Right renal cortex interstitium (tissue), 3 donors: ENCODE measurements around the gene AMZ1. TPM values are rescaled to one million over a fixed set of nuclear protein-coding genes. Genes with fewer than 3 reads are reported as not detected.

ENCODE experiments used
- DNase-seq, 3 donors: peaks; one replicate each; pipeline ENCODE4 v3.0.0-alpha.2; 2013; ENCODE audit warnings: low read depth in 3 of 3, low spot score in 2 of 3
- polyA plus RNA-seq, 3 donors: library from polyadenylated mRNA; unstranded; fragments of 120-200 nt; gene quantifications; one replicate each; pipeline ENCODE4 v1.2.1, GENCODE V29; 2013; ENCODE audit not compliant: insufficient read length in 3 of 3

The AMZ1 gene, protein sequence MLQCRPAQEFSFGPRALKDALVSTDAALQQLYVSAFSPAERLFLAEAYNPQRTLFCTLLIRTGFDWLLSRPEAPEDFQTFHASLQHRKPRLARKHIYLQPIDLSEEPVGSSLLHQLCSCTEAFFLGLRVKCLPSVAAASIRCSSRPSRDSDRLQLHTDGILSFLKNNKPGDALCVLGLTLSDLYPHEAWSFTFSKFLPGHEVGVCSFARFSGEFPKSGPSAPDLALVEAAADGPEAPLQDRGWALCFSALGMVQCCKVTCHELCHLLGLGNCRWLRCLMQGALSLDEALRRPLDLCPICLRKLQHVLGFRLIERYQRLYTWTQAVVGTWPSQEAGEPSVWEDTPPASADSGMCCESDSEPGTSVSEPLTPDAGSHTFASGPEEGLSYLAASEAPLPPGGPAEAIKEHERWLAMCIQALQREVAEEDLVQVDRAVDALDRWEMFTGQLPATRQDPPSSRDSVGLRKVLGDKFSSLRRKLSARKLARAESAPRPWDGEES
- polyA plus RNA-seq: under 1 TPM; 0.08 to 0.29 (median 0.27) TPM

DNA sequence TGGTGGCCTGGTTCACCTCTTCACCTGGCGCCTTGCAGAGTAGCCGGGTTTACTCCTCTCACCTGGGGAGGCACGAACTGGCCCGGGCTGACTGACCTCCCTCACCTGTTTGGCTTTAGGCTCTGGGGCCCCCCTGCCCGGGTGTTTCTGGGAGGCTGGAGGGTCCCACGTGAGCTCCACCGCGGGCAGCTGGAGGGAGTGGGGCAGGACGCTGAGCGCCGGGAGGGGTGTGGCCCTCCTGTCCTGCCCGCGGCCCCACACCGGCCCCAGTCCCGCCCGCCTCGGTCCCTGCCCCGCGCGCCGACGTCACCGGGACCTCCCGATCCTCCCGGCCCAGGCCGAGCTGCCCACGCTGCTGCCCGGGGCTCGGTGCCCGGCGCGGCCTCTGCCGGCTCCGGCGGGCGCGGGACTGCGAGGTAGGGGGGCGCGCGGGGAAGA is at the start of gene AMZ1:
TSS of gene AMZ1 (plus strand) at position 322 of the 438 bp plus-strand sequence. CDS start 12,250 bp downstream, outside the sequence.
- DNase-seq: no peak

DNA sequence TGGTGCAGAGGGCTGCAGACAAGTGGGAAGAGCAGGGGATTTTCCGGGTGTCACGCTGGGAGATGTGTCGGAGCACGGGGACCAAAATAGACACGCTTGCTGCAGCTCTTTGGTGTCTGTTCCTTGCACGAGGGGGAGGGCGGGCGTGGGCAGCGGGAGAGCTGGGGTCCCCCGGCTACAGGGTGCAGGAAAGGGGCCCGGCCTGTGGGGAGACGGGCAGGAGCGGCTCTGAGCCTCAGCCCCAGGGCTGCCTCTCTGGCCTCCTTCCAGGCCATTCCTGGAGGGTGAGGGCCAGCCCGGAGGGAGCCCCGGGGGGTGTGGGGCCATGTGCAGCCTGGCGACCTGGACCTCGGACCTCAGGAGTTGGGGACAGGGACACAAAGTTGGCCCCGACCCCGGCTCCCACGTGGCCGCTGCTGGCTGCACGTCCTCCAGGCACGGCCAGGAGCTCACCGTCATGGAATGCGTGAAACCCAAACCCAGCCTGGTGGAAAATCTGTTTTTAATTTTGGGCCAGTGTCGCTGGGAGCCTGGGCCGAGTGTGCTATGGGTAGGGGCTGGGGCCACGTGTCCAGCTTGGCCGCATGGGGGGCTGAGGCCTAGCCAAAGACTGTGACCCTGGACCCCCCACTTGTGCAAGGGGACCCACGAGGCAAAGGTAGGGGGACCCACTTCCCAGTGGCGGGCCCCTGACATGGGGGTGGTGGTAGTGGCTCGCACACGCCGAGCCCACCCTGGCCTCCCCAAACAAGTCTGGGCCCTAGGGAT is 49.6 kb upstream of the AMZ1 start:
- no peak for DNase-seq

DNA sequence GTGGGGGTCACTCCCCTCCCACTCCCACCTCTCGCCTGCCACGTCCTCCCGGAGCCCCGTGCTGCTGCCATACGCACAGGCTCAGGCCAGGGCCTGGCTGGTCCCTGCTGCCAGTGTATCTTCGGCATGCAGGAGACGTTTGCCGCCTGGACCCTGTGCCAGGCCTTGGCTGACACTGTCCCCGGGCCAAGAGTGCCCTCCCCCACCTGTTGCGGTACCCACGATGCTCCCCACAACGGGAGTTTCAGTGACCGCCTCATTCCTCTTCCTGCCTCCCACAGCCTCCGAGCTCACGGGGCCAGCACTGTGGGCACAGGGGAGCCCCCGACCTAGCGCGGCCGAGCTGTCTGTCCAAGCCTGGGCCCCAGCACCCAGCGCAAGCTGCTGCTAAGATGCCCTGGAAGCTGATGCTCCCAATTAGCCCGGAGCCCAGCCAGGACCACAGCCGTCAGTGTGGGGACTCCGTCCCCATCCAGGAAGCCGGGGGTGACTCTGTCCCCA is 48.8 kb upstream of the AMZ1 start:
- DNase-seq: no peak

DNA sequence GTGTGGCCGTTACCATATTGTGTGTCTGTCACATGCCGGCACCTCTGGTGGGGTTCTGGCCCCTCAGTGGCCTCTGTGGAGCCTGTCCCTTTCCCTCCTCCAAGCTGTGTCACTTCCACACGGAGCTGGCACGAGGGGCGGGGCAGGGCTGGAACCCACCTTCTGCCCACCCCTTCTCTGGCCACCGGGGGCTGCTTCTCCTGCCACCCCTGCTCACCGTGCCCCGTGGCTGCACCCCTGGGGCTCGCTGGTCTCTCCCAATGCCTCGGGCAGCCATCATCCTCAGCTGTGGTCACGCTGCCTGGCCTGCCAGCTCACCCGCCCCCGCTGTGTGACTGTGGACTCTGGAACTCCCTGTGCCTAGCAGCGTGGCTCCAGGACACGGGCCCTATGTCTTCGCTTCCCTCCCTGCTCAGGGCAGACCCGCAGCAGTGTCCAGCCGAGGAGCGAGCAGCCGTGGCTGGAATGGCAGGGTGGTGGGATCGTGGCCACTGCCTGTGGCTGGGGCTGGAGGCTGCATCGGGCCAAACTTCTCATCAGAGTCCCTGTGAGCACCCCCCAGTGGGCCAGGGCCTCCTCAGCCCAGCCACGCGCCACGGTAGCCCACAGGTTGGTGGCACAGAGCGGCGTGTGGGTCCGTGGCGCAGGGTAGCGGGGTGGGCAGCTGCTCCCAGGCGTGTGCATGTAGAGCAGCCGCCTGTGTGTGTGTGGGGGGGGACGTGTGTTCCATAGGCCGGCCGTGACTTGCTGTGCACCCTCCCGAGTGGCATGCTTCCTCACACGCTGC is 48.1 kb upstream of the AMZ1 start:
- no peak for DNase-seq

DNA sequence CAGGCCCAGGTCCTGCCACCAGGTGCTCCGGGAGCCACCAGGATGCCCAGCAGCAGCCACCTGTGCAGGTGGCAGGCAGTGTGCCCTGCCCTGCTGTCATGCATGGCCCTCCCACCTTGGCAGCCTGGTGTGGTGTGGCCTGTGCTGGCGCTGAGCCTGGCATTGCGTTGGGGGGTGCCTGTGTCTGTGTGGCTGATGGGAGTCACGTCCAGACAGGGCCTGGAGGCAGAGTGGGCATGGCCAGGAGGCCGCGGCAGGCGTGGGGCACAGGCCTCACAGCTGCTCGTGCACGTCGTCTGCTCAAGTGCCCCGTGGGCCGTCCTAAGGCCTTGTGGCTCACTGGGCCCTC is 47.5 kb upstream of the AMZ1 start:
- DNase-seq: no peak

DNA sequence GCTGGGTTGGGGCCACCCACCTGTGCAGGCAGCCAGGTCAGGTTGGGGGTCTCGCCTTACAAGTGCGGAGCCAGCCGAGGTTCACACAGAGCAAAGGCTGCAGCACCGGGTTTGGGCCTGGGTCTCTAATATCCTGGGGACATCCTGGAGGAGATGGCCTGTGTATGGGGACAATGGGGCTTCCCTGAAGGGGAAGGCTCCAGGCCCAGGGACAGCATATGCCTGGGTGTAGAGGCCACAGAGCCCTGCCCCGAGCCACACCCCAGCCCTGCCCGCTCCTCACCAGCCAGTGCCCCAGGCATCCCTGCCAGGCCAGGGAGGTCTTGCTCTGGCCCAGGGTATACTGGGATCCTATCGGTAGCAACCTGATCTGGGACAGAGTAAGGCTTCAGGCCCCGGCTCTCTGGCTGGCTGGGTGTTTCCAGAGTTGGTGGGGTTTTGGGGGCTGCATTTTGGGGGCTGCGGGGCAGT is 47.1 kb upstream of the AMZ1 start:
- no peak for DNase-seq

DNA sequence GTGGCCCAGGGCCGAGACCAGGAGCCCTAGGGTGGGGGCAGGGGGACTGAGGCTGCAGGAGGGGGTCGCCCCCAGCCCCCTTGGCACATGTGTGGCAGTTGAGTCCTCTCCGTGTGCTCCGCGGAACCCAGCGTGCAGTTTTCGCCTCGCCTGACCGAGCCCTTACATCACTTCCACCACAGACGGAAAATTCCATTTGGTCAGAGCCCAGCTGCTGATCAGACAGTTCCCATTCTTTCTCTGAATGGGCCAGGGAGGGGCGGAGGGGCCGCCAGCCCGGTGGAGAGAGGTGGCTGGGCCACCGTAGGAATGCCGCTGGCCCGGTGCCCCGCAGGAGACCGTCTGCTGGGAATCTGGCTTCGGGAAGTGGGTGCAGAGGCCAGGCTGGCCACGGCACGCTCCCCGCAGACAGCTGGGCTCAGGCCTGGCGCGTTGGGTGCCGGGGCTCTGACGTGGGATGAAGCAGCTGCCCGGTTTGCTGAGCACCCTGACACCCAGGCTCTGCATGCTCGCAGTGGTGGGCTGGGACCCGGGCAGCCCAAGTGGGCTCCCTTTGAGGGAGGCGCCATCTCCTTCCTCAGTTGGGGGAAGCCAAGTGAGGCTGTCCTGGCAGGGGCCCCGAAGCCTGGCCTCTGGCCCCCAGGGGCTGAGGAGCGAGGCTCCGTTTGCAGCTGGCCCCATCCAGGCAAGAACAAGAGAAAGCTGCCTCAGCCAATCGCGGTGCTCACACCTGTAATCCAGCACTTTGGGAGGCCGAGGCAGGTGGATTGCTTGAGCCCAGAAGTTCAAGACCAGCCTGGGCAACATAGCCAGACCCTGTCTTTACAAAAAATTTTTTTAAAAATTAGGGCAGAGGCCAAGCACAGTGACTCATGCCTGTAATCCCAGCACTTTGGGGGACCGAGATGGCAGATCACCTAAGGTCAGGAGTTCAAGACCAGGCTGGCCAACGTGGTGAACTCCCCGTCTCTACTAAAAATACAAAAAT is 46.3 kb upstream of the AMZ1 start:
- DNase-seq: peak in 2 of 3 donors; percentile 83 to 87

DNA sequence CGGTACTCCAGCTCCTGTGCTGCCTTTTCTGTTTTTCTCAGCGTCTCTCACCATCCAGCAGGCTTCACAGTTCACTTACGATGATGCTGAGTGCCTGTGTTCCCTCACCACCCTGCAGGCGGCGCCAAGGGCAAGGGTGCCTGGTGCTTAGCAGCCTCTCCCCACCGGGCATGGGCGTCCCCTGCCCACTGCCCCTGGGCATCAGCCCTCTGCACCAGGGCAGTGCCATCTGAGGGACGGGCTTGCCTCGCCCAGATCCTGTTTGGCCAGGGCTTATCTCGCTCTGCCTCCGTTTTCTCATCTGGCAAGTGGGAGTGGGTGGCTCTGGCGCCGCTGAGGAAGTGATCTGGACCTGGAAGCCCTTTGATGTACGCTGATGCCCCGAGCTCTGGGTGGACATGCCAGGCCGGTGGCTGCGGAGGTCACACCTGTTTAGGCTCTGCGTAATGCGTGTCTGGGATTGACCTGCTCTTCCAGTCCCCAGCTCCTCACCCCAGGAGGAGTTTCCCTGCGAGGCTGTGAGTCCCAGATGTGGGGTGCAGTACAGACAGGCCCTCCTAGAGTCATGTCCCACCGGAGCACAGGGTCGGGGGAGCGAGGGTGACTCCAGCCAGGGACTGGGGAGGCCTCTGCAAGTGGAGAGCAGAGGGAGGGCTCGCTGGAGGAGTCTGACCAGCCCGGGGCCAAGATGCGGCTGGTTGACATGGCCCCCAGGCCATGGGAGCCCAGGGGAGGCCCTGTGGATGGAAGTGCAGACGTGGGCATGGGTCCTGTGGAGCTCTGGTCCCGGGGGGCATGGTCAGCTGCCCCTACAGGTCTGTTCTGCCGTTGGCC is 44.4 kb upstream of the AMZ1 start:
- DNase-seq: no peak

DNA sequence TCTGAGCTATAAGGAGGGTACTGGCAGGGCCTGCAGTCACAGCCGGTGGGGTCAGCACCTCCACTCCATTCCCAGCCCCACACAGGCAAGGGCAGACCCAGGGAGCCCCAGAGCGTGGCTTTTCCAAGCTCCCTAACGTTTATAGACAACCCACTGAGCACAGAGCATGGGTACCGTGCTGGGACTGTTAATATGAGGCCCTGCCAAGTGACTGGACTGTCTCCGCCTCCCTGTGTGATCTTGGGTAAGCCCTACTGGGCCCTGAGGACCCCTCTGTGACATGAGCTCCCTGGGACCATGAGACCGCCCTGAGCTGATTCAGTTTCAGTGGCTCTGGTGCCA is 43.8 kb upstream of the AMZ1 start:
- DNase-seq: no peak

DNA sequence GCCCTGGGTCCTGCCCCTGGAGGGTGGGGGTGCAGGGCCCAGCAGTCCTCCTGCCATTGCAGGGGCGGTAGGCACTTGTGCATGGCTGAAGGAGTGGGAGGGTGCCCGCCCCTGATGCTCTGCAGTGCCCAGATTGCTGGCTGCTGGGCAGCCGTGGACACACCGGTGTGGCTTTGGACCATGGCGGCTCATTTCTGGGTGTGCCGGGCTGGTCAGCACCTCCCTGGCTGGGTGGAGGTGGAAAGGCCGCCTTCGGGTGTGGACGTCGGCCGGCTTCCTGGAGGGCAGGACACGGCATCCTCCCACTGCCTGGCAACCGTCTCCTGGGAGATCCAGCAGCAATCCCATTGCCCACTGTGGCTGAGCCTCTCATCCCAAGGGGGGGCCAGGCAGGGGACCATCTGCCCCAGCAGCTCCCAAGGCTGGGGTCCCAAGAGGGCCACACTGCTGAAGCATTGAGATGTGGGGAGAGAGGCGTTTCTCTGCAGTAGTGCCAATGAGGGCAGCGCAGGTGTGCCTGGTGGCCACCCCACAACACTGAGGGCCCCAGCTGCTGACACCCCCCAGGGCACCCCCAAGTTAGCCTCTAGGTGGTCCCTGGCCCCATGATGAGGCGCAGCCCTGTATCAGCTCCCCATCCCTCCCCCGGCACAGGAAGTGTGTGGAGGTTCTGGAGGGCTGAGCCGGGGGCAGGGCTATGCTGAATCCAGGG is 43.3 kb upstream of the AMZ1 start:
- no peak for DNase-seq

DNA sequence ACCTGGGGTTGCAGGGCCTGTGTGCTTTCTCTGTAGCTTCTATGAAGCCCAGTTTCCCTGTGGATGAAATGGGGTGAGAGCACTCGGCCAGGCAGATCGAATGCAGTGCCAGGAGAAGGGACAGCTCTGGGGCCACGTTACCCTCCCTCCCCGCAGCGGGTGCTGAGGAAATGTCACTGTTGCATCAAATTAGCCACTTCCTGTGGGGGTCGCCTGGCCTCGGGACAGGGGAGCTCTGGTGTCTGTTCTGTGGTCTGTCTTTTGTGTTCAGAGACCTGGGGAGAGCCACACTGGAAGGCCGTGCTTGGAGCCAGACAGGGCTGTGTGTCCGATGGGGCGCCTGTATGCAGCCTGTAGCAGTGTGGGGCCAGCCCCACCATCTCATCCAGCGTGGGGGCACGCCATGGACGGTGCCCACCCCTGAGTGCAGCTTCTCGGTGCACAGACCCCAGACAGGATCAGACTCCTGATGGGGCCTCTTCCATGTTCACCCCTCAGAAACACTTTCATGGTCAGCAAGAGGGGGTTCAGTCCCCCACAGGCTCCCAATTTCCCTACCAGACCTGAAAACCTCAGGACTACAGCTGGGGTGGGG is 42.6 kb upstream of the AMZ1 start:
- no peak for DNase-seq

DNA sequence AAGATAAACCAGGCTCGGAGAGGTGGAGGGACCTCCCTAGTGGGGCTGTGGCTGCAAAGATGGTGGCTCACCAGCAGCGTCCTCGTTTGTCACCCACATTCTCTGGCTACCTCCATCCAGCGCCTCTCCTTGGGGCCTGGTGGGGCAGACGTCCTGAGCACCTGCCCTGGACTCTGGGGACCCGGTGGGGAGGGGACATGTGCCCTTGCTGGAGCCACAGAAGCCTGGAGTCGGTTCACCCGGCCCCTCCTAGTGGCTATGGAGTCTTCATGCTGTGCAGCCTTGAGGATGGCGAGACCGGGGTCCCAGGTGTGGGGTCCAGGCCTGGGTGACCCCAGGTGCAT is 41.7 kb upstream of the AMZ1 start:
- DNase-seq: no peak

DNA sequence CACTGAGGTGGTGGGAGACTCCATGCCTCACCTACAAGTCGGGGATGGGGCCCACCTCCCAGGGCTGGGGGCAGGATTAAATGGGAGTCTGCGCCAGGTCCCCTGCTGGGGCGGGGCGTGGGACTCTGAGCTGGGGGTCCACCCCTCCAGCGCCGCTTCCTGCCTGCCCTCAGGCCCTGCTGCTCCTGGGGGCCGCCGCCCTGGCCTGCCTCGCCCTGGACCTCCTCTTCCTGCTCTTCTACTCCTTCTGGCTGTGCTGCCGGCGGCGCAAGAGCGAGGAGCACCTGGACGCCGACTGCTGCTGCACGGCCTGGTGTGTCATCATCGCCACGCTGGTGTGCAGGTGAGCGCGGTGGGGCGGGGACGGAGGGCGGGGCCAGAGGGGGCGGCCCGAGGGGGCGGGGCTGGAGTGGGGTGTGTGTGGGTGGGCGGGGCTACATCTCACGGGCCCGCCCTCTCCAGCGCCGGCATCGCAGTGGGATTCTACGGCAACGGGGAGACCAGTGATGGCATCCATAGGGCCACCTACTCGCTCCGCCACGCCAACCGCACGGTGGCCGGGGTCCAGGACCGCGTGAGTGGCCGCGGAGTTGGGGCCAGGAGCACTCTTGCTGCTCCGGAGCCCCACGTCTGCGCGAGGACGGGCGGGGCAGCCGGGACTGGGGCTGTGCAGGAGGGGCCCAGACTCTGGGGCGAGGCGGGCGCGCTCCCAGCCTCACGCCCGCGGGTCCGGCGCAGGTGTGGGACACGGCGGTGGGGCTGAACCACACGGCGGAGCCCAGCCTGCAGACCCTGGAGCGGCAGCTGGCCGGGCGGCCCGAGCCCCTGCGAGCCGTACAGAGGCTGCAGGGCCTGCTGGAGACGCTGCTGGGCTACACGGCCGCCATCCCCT is 41.1 kb upstream of the AMZ1 start:
- no peak for DNase-seq

DNA sequence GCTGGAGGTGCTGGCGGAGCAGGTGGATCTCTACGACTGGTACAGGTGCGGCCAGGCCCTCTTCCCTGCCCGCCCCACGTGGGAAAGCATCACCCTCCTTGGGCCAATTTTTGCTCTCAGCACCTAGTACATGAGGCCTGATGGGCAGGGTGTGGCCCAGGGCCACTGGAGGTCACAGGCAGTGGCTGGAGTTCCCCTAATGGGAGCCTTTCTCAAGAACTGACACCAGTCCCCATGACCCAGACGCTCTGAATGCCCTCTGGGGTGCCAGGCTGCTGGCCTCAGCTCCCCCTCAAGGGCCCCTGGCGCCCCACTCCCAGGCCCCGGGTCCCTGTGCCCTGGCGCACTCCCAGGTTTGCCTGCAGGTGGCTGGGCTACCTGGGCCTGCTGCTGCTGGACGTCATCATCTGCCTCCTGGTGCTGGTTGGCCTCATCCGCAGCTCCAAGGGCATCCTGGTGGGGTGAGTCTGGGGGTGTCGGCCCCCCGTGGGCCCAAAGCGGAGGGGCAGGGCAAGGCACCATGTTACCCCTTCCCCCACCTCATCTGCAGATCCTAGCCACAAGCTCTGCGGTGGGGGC is 40.3 kb upstream of the AMZ1 start:
- DNase-seq: no peak

DNA sequence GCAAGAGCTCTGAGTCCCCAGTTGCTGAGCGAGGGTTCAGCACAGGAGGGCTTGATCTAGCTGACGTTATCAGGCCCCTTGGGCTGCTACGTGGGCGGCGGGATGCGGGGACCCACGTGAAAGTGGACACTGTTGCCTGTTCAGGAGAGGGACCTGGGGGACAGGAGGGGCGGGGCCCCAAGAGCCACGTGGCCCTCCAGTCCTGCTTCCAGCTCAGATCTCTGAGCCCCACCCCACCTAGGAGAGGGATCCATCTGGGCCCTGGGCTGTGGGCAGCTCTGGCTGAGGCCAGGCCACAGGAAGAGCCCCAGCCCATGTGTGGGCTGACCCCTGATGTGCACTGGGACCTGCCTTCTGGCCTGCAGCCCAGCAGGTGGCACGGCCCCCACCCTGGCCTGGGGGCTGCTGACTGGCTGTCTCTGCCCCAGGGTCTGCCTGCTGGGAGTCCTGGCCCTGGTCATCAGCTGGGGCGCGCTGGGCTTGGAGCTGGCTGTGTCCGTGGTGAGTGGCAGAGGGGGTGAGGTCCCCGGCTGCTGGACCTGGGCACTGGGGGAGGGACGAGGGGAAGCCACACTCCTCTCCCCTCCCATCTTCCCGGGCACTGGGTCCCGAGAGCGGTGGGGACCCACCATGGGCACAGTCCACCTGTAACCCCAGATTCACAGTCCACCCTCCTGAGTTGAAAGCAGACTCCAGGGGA is 38.7 kb upstream of the AMZ1 start:
- DNase-seq: no peak

DNA sequence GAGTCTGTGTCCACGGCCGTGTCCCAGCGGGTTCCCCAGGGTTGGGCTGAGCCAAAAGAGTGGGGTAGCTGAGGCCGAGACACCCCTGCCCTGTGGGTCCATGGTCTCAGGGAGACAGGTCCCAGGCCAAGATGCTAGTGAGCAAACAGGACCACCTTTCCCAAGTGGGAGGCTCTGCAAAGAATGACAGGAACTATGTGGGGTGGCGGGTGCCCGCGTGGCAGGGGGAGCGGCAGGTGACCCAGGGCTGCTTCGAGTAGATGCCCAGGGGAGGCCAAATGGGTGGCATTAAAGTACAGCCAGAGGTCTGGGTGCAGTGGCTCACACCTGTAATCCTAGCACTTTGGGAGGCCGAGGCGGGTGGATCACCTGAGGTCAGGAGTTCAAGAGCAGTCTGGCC is 38.0 kb upstream of the AMZ1 start:
- no peak for DNase-seq
